Measurements from ENCODE around the gene RPH3AL. TPM values are rescaled to one million over a fixed set of nuclear protein-coding genes. Genes with fewer than 3 reads are reported as not detected.

The RPH3AL gene
- total and polyA plus RNA-seq, 3 donors from 2014 or later: 4.4 to 13.5 (median 6.5) TPM

DNA sequence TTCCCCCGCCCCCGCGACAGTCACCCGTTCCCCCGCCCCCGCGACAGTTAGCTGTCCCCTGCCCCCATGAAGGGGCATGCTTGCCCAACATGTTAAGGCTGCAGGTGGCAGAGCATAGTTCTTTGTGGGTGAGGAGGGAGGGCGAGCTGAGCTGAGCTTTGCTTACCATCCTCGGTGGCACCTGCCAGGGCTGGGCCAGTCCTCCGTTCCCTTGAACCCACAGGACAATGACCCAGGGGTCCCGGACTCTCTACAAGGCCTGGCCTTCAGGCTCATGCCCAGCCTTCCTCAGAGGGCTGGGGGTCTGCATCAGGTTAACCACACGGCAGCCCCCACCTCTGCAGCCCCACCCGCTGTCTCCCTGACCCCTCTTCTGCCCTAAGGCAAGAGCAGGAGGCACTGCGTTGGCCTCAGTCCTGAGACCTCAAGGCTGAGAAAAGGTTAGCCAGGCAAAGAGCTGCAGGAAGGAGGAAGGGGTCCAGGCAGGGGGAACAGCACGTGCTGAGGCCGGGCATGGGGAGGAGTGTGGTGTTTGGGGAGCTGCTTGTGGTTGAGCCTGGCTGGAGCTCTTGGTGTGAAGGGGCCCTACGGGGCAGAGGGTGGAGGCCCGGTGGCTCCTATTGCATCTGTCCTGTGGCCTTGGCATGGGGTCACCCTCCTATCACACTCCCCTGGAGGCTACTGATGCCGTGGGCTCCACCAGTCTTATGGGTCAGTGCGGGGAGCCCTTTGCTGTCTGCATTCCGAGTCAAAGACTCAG lies 159.8 kb downstream of the RPH3AL start:
- no peak for DNase-seq
- 62 to 72% methylated on average over 7 to 13 of the region's 21 CpGs for WGBS, 2 donors
- intact Hi-C loops (cut with DNase I; ENCODE audit: low total_unique reads): no loop called here
- Histone ChIP-seq H3K4me1 (peaks cover 4% of the 10 kb centered on the region), H3K9me3 (no peaks in the 10 kb centered on the region), H3K27ac (no peak overlapping the region), H3K36me3 (ENCODE audit: low read depth, missing control alignments) (no peaks in the 10 kb centered on the region), H3K27me3 (no peaks in the 10 kb centered on the region), H3K4me3 (no peak overlapping the region)
- TF ChIP-seq POLR2A (IDR thresholded peaks at IDR 0.05): no peak
- TF ChIP-seq, protein P1, sequence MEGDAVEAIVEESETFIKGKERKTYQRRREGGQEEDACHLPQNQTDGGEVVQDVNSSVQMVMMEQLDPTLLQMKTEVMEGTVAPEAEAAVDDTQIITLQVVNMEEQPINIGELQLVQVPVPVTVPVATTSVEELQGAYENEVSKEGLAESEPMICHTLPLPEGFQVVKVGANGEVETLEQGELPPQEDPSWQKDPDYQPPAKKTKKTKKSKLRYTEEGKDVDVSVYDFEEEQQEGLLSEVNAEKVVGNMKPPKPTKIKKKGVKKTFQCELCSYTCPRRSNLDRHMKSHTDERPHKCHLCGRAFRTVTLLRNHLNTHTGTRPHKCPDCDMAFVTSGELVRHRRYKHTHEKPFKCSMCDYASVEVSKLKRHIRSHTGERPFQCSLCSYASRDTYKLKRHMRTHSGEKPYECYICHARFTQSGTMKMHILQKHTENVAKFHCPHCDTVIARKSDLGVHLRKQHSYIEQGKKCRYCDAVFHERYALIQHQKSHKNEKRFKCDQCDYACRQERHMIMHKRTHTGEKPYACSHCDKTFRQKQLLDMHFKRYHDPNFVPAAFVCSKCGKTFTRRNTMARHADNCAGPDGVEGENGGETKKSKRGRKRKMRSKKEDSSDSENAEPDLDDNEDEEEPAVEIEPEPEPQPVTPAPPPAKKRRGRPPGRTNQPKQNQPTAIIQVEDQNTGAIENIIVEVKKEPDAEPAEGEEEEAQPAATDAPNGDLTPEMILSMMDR (IDR thresholded peaks at IDR 0.05): no peak

DNA sequence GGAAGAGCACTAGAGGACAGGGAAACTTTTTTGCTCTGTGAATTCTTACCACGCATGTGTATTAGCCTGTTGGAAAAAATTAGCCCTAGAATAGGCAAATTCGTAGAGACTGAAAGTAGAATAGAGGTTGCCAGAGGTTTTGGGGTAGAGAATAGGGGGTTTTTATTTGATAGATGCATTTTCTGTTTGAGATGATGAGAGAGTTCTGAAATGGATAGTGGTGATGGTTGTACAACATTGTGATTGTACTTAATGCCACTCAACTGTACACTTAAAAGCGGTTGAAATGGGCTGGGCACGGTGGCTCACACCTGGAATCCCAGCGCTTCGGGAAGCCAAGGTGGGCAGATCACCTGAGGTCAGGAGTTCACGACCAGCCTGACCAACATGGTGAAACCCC lies 163.2 kb downstream of the RPH3AL start:
- Histone ChIP-seq H3K36me3 (ENCODE audit: low read depth, missing control alignments) (no peaks in the 10 kb centered on the region), H3K4me3 (no peak overlapping the region), H3K27me3 (no peaks in the 10 kb centered on the region), H3K4me1 (peaks cover 2% of the 10 kb centered on the region), H3K27ac (no peak overlapping the region), H3K9me3 (no peaks in the 10 kb centered on the region)
- 81 to 84% methylated on average over 7 of the region's 7 CpGs for WGBS, 2 donors
- TF ChIP-seq POLR2A (IDR thresholded peaks at IDR 0.05): no peak
- TF ChIP-seq, protein P1 (IDR thresholded peaks at IDR 0.05): no peak
- DNase-seq: no peak
- intact Hi-C loops (cut with DNase I; ENCODE audit: low total_unique reads): no loop called here

DNA sequence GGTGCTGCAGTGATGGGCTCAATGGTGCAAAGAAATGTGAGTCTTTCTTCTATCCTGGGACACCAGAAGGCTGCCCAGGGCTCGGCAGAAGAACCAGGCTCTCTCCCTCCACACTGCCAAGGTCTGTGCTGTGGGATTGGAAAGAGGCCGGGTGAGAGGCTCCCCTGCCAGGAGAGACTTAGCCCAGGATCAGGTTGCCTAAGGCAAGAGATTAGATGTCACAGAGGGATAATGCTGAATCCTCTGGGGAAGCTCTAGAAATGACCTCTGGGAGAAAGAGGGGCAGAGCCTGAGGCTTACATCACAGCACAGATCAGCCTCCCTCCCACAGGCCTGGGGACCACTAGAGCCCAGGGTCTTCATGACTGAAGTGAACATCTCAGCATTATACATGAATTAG lies 165.5 kb downstream of the RPH3AL start:
- intact Hi-C loops (cut with DNase I; ENCODE audit: low total_unique reads): no loop called here
- DNase-seq: no peak
- 86 to 100% methylated on average over 1 to 2 of the region's 2 CpGs for WGBS, 2 donors
- no peaks in the 10 kb centered on the region for H3K4me1 ChIP-seq
- no peak for TF ChIP-seq POLR2A (IDR thresholded peaks at IDR 0.05)
- TF ChIP-seq, protein P1 (IDR thresholded peaks at IDR 0.05): no peak
- no peak overlapping the region for H3K27ac ChIP-seq
- no peaks in the 10 kb centered on the region for H3K9me3 ChIP-seq
- H3K4me3 ChIP-seq: no peak overlapping the region
- no peaks in the 10 kb centered on the region for H3K27me3 ChIP-seq
- H3K36me3 ChIP-seq (ENCODE audit: low read depth, missing control alignments): no peaks in the 10 kb centered on the region

- no peaks in the 10 kb centered on the region for H3K36me3 ChIP-seq (ENCODE audit: low read depth, missing control alignments)
- H3K4me3 ChIP-seq: no peak overlapping the region
- no peaks in the 10 kb centered on the region for H3K9me3 ChIP-seq
- H3K27me3 ChIP-seq: no peaks in the 10 kb centered on the region
- TF ChIP-seq, protein P1 (IDR thresholded peaks at IDR 0.05): no peak
- no peak for TF ChIP-seq POLR2A (IDR thresholded peaks at IDR 0.05)
- no peak for DNase-seq
- intact Hi-C loops (cut with DNase I; ENCODE audit: low total_unique reads): no loop called here
- no peaks in the 10 kb centered on the region for H3K4me1 ChIP-seq
- no peak overlapping the region for H3K27ac ChIP-seq
- WGBS, 2 donors: 86 to 93% methylated on average over 14 of the region's 14 CpGs
Observed at GRCh38 chr17:185445-186138, 167.0 kb downstream of the RPH3AL start.

All from testis (tissue), 3 donors.